Right atrium auricular region (tissue), 2 donors: ENCODE results near the gene BBLN. TPM values are rescaled to one million over a fixed set of nuclear protein-coding genes. Genes with fewer than 3 reads are reported as not detected.

Experiments used
- DNase-seq: peaks from one replicate; pipeline ENCODE4 v3.0.0-alpha.2; 2019; ENCODE audit warnings: low spot score
- H3K27ac ChIP-seq, 2 donors: fragments of 200-600 bp; sonication (generic); 1 replicate in 1 of 2; 2 replicates in 1 of 2; pipeline ENCODE4 v1.5.1; 2016 to 2019
- H3K27me3 ChIP-seq, 2 donors: fragments of 200-600 bp; sonication (generic); one replicate each; pipeline versions ENCODE4 v1.5.1 to v1.6.0; 2017 to 2019
- H3K36me3 ChIP-seq: fragments of 200-600 bp; sonication (generic); one replicate; pipeline ENCODE4 v1.5.1; 2016
- H3K4me1 ChIP-seq, 2 donors: fragments of 200-600 bp; sonication (generic); one replicate each; pipeline versions ENCODE4 v1.5.1 to v1.6.0; 2017 to 2019
- H3K4me3 ChIP-seq, 2 donors: fragments of 200-600 bp; sonication (generic); 1 replicate in 1 of 2; 2 replicates in 1 of 2; pipeline ENCODE4 v1.5.1; 2017 to 2019; ENCODE audit warnings: mild to moderate bottlenecking in 1 of 2, moderate library complexity in 1 of 2
- H3K9me3 ChIP-seq, 2 donors: fragments of 200-600 bp; sonication (generic); one replicate each; pipeline ENCODE4 v1.5.1; 2019
- total RNA-seq, 2 donors: library from RNA; depleted of rRNA; stranded (reverse); fragments of >200 nt; gene quantifications; one replicate each; pipeline ENCODE4 v1.1.0, GENCODE V29; 2016
- TF ChIP-seq, protein P1 (sequence below), 2 donors: fragments of 200-600 bp; sonication (generic); IDR thresholded peaks; one replicate each; pipeline ENCODE4 v1.5.1; 2019; ENCODE audit warnings: antibody characterized with exemption in 2 of 2

Gene BBLN
- total RNA-seq, 2 donors from 2014 or later: 219 to 362 TPM

DNA sequence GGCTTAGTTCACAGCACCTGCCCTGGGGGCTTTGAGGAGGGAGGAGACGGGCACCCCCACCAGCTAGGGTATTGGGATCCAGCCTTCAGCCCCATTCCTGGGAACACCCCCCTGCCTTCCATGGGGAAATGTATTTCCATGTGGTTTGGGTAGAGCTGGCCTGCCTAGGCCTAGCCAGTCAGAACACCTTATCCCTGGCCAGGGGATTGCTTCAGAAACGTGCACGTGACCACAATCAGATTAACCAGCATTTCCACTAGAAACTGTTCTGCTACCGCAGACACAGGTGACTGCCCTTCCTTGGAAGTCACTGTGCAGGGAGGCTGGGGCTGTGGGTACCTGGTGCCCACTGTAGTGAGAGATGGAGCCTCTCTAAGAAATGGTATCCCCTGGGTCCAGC, 14.0 kb downstream of the BBLN start:
- Histone ChIP-seq H3K27me3 (no peaks in the 10 kb centered on the region), H3K36me3 (peaks cover 61% of the 10 kb centered on the region), H3K4me1 (no peaks in the 10 kb centered on the region), H3K27ac (no peak overlapping the region), H3K4me3 (no peak overlapping the region), H3K9me3 (no peaks in the 10 kb centered on the region)
- TF ChIP-seq, protein P1, sequence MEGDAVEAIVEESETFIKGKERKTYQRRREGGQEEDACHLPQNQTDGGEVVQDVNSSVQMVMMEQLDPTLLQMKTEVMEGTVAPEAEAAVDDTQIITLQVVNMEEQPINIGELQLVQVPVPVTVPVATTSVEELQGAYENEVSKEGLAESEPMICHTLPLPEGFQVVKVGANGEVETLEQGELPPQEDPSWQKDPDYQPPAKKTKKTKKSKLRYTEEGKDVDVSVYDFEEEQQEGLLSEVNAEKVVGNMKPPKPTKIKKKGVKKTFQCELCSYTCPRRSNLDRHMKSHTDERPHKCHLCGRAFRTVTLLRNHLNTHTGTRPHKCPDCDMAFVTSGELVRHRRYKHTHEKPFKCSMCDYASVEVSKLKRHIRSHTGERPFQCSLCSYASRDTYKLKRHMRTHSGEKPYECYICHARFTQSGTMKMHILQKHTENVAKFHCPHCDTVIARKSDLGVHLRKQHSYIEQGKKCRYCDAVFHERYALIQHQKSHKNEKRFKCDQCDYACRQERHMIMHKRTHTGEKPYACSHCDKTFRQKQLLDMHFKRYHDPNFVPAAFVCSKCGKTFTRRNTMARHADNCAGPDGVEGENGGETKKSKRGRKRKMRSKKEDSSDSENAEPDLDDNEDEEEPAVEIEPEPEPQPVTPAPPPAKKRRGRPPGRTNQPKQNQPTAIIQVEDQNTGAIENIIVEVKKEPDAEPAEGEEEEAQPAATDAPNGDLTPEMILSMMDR (IDR thresholded peaks at IDR 0.05): no peak
- no peak for DNase-seq

DNA sequence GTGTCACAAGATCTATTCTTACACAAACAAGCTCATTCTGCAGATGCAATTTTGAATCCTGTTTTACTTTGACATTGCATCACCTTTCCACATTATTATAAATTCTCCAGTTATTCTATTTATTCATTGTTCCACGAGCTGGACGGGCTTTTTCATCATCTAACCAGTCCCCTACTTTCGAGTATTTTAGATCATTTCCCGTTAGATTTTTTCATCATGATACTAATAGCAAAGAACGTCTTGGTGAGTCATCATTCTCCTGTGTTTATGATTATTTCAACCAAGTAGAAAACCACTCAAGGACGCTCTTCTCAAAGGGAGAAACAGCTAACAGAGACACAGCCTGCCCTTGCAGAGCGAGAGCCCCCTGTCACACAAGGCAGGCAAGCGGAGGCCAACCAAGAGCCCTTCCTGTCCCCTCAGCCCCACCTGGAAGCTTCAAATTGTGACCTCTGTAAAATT, 15.1 kb downstream of the BBLN start:
- Histone ChIP-seq H3K27ac (no peak overlapping the region), H3K27me3 (no peaks in the 10 kb centered on the region), H3K4me1 (no peaks in the 10 kb centered on the region), H3K9me3 (no peaks in the 10 kb centered on the region), H3K4me3 (no peak overlapping the region), H3K36me3 (peaks cover 62% of the 10 kb centered on the region)
- DNase-seq: no peak
- TF ChIP-seq, protein P1 (IDR thresholded peaks at IDR 0.05): no peak

DNA sequence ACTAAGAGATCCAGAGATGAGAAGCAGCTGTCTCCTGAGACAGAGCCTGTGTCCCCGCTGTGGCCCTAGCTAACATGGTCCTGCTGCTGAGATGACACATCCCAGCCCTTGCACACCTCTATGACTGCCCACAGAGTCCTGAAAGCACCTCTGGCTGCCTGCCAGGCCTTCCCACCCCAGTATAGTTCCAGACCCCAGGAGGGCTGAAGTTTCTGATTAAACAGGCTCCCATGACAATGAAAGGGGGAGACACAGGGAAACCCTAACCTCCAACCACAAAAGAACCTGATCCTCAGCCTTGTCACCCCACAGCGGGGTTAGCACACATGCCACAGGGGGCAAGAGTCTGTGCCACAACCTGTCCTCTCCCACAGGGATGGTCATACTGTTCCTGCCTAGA, 15.7 kb downstream of the BBLN start:
- no peaks in the 10 kb centered on the region for H3K9me3 ChIP-seq
- TF ChIP-seq, protein P1 (IDR thresholded peaks at IDR 0.05): no peak
- H3K27me3 ChIP-seq: no peaks in the 10 kb centered on the region
- no peak overlapping the region for H3K4me3 ChIP-seq
- H3K36me3 ChIP-seq: peaks cover 68% of the 10 kb centered on the region
- no peak for DNase-seq
- no peak overlapping the region for H3K27ac ChIP-seq
- no peaks in the 10 kb centered on the region for H3K4me1 ChIP-seq

DNA sequence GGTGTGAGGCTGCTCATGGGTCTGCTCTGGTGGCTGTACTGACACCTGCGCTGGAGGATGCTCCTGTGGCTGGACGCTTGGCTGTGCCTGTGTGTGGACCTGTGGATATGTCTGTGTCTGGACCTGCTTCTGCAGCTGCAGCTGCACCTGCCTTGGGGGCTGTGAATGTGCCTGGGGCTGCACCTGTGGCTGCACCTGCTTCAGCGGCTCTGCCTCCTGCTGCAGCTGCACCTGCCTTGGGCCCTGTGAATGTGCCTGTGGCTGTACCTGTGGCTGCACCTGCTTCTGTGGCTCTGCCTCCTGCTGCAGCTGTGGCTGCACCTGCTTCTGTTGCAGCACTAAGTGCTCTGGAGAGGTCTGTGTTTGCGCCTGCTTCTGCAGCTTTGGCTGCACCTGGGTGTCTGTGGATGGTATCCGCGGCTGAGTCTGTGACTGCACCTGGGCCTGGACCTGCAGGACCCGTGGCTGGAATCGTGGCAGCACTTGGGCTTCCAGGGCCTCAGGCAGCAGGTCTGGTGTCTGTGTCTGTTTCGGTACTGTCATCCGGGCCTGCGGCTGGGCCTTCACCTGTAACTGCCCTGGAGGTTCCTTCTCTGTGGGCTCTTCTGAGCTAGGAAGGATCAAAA, 18.9 kb downstream of the BBLN start:
- DNase-seq: no peak
- H3K27ac ChIP-seq: no peak overlapping the region
- H3K27me3 ChIP-seq: no peaks in the 10 kb centered on the region
- TF ChIP-seq, protein P1 (IDR thresholded peaks at IDR 0.05): no peak
- no peaks in the 10 kb centered on the region for H3K4me1 ChIP-seq
- H3K4me3 ChIP-seq: no peak overlapping the region
- peaks cover 79% of the 10 kb centered on the region for H3K36me3 ChIP-seq
- H3K9me3 ChIP-seq: no peaks in the 10 kb centered on the region

DNA sequence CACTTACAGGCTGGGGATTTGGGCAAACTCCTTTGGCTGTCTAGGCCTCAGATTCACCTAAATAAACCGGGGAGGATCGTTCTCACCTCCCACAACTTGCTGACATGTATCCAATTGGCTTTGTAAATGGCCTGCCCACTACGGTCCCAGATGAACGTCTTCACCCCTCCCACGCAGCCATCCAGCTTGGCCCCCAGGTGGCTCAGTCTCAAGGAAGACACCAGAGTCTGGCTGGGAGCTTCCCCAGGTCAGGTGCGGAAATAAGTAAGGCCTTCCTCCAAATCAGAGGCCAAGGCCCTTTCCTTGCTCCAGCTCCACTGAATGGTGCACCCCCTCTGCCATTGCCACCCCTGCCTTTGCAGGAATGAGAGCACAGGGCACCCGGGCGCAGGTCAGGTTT, 19.9 kb downstream of the BBLN start:
- TF ChIP-seq, protein P1 (IDR thresholded peaks at IDR 0.05): no peak
- Histone ChIP-seq H3K36me3 (peaks cover 80% of the 10 kb centered on the region), H3K9me3 (no peaks in the 10 kb centered on the region), H3K4me1 (no peaks in the 10 kb centered on the region), H3K27ac (no peak overlapping the region), H3K27me3 (no peaks in the 10 kb centered on the region), H3K4me3 (no peak overlapping the region)
- no peak for DNase-seq

DNA sequence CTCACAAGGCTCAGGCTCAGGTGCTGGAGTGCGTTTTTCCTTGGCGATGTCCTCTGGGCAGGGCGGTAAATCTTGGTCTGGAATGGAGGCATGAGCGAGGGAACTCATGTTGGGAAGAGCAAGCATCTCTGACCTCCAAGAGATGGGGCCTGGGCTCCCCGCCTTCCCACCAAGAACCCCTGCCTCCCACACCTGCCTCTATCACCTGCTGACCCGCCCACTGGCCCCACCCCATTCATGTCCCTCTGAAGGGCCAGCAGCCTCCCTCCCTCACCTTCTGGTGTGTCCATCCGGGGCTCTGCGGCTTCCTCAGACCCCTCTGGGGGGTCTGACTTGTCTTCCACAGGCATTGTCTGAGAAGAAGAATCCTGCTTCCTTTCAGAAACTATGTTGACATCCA, 20.4 kb downstream of the BBLN start:
- H3K27me3 ChIP-seq: no peaks in the 10 kb centered on the region
- H3K4me3 ChIP-seq: no peak overlapping the region
- H3K27ac ChIP-seq: no peak overlapping the region
- peaks cover 80% of the 10 kb centered on the region for H3K36me3 ChIP-seq
- no peaks in the 10 kb centered on the region for H3K4me1 ChIP-seq
- no peak for DNase-seq
- no peaks in the 10 kb centered on the region for H3K9me3 ChIP-seq
- TF ChIP-seq, protein P1 (IDR thresholded peaks at IDR 0.05): no peak
